Hepatic stellate cell (primary cell): ENCODE measurements around the gene POLR3H.

Experiments
- DNase-seq: peaks from one replicate; pipeline ENCODE4 v3.0.0; 2011; ENCODE audit warnings: low spot score

POLR3H gene

GRCh38 chr22:41513391-41513790, 30.9 kb downstream of the POLR3H start:
- DNase-seq = no peak

GRCh38 chr22:41512421-41513194, 31.7 kb downstream of the POLR3H start:
- DNase-seq = peak; percentile 76

GRCh38 chr22:41511521-41511968, 32.7 kb downstream of the POLR3H start:
- no peak for DNase-seq

DNA sequence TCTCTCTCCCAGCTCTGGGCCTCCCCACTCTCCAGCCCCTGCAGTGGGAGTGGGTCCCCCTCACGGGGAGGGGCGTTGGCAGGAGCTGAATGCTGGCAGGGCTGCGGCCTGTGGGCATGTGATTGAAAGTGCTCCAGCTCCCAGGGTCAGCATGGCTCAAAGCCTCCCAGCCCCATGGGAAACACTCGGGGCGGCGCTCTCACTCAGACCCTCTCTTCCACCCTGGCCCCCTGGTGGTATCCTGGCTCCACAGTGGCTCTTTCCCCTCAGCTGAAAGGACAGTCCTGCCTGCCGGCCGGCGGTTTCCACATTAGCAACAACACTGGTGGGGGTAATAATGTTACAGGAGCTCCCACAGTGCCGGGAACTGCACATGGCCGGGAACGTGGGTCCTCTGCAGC, 35.5 kb downstream of the POLR3H start:
- no peak for DNase-seq

GRCh38 chr22:41507330-41508063, 36.8 kb downstream of the POLR3H start:
- DNase-seq = no peak

DNA sequence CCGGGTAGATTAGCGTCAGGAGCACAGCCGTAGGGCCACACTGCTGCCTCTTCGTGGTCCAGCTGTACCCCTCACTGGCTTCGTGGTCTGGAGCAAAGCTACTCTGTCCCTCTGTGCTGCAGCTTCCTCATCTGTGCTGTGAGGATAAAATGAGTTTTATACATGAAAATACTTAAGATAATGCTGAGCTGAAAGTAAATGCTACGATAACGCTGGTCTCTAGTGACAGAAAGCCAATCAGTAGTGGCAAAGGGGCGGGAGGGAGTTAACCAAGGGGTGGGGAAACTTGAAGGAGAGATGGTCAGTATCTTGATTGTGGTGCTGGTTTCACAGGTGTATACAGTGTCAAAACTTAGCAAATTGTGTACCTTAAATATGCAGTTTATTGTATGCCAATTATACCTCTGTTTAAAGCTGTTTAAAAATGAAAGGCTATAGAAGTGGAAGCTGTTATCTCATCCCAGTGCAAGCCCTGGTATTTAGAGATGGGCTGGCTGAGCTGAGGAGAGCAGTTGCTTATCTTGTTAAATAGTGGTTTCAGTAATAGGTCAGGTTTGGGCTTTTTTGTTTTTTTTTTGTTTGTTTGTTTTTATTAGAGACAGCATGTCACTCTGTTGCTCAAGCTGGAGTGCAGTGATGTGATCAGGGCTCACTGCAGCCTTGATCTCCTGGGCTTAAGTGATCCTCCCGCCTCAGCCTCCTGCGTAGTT, 38.6 kb downstream of the POLR3H start:
- DNase-seq = no peak

- no peak for DNase-seq
Observed at GRCh38 chr22:41504816-41505215, 39.5 kb downstream of the POLR3H start.

DNA sequence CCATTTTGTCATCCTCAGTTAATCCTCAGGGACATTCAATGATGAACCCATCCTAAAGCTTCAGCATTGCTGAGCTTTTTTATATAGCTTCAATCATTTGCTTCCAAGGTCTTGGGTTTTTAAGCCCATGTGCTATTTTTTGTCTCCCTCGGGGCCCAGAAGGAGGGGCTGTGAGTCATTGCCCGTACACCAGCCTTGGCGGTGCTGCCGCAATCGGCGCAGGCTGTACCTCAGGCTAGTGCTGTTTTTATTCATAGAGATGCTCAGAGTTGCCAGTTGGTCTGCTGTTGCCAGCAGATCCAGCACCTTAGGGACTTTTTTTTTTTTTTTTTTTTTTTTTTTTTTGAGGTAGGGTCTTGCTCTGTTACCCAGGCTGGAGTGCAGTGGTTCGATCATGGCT, 39.9 kb downstream of the POLR3H start:
- DNase-seq = peak; percentile 86

- DNase-seq = no peak
Observed at GRCh38 chr22:41501209-41501608, 43.1 kb downstream of the POLR3H start.

GRCh38 chr22:41500303-41500702, 44.0 kb downstream of the POLR3H start:
- no peak for DNase-seq

GRCh38 chr22:41499624-41500280, 44.5 kb downstream of the POLR3H start:
- no peak for DNase-seq

DNA sequence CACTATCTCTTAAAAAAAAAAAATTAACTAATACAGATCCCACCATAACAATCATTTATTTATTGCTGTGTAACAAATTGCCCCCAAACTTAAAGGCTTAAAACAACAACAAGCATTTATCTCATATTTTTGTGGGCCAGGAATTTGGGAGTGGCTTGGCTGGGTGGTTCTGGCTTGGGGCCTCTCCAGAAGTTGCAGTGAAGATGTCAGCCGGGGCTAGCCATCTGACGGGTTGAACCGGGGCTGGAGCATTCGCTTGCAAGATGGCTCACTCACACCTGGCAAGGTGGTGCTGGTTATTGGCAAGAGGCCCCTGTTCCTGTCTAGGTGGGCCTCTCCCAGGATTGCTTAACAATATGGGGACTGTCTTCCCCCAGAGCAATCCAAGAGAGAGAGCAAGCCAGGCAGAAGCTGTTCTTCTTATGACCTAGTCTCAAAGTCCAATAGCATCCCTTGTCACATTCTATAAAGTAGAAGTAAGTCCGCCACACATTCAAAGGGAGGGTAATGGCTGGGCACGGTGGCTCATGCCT, 45.9 kb downstream of the POLR3H start:
- DNase-seq = no peak

DNA sequence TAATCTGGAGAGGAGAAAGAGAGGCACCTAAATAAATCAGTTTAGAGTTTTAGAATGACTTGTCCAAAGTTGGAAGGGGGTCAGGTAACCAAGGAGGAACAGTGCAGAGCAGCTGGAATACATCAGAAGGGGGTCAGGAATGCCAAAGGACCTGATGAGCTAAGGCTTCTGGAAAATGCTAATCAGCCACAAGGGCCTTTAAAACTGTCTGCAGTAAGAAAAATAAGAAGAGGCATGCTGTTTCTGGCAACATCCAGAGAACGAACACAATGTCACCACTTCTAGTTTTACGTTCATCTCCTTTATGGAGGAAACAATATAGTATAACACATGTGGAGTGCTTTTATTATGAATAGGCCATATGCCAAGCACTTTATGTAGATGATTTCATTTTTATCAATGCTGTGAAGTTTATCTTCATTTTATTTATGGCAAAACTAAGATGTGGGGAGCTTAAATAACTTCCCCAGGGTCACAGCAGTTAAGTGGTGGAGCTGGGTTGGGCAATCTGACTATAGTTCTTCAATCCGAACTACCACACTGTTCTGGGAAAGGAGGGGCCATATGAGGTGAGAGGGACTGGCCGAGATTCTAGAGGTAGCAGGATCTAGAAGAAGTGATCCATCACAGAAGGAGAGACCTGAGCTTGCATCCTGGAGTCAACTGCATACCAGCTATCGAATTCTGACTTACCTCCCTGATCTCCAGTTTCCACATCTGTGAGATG, 52.7 kb downstream of the POLR3H start:
- no peak for DNase-seq

DNA sequence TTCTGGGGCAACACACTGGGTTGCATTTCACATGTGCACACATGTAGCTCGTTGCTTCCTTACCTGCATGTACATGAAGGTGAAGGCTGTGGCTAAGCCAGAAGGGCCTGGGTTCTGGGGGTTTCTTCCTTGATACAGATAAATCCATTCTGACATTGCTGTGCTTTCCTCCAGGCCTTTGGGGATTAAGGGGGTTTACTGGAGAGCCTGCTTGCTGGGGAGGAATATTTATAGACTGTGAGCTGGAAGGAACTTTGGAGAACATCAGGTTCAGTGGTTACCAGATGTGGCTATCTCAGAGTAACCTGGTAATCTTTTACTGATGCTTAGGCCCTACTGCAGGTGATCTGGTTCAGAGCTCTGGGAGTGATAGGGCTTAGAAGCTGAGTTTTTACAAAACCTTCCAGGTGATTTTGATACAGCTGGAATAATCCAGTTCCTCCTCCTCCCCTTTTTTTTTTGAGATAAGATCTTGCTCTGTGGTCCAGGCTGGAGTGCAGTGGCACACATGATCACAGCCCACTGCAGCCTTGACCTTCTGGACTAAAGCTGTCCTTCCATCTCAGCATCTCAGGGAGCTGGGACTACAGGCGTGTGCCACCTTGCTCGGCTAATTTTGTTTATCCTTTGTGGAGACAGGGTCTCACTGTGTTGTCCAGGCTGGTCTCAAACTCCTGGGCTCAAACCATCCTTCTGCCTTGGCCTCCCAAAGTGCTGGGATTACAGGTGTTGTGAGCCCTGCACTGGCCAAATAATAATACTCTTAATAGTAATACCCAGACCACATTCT, 55.5 kb downstream of the POLR3H start:
- no peak for DNase-seq

DNA sequence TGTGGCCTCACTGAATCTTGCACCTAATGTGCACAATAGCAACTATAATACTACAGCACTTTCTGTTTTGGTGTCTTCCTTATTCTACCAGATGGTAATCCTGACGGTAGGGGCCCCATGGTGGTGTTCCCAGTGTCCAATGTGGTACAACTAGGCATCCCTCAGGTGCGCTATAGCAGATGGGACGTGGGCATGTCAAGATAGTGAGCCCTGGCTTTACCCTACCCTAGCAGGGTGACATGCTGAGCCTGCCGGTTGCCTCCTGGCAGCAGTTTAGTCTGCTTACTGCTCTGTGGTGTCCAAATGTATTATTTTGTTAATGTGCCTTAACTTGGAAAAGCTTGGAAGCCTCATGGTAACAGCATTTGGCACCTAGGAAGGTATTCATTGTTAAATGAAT, 56.2 kb downstream of the POLR3H start:
- no peak for DNase-seq

DNA sequence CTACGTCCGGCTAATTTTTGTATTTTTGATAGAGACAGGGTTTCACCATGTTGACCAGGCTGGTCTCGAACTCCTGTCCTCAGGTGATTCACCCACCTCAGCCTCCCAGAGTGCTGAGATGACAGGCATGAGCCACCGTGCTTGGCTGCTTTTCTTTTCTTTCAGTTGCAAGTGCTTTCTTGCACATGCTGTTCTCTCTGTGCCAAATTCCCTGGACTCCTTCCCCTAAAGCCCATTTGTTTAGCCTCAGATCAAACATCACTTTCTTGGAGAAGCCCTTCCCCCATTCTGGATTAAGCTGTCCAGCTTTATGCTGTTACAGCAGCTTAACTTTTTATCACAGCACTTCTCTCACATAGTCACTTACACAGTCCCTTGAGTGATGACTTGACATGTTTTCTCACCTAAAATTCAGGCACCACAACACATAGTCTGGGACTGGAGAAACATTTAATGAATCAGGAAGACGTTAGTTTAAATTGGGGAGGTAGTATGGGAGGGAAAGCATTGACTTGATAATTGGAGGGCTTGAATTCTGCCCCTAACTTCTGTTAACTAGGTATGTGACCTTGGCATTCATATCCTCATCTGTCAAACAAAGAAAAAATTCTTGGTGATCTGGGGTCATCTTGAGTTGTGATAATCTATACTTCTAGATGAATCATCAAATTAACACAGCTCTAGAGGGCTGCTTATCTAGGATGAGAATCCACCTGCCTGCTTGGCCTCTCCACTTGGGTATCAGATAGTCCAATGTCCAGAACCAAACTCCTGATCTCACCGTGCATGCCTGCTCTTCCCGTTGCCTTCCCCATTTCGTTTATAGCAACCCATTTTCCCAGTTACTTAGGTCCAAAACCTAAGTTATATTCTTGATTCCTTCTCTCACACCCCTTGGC, 57.0 kb downstream of the POLR3H start:
- no peak for DNase-seq

DNA sequence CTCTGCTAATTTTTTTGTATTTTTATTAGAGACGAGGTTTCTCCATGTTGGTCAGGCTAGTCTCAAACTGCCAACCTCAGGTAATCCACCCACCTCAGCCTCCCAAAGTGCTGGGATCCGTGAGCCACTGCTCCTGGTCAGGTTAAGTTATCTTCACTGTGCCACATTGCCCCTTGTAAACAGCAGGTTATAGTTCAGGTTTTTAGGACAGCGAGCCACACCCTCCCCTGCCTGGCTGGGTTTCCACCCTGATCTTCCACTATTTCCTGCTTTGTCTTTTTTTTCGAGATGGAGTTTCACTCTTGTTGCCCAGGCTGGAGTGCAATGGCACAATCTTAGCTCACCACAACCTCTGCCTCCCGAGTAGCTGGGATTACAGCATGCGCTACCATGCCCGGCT, 59.2 kb downstream of the POLR3H start:
- no peak for DNase-seq

DNA sequence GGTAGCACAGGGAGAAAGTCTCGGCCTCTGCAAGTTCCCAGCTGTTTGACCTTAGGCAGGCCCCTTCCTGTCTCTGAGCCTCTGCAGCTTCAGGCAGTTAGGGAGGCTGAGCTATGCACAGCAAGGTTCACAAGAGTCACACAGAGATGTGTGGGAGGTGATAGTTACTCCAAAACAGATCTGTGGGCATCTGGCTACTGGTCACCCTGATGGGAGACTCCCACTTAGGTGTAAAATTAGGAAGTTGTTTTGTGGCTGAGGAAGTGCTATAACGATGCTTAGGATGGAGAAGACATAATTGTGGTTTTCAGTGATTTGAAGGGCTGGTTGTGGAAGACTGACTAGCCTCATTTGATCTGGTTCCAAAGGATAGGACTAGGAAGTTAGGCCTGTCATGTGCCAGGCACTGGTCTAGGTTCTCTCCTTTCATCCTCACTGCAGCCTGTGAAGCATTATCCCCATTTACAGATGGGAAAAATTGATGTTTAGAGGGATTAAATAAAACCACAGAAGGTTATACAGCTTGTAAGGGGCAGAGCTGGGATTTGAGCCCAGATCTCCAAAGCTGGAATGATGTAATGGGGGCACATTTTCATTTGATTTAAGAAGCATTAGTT, 61.8 kb downstream of the POLR3H start:
- DNase-seq = peak; percentile 49

DNA sequence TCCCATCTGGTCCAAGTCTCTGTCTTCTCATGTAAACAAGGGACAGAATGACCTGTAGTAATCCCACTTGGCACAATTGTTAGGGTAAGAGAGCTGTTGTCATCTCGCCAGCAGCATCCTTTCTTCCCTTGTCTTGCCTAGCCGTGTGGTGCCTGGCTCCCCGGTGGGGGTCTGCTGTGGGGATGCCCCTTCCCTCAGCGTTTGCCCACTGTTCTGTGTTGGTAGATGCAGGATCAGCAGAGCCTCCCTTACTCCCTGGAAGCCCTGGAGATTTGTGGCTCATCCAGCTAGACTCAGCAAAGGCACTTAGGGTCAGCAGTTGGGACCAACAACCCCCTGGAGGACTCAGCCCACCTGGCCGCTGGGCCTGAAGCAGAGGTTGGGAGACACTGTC, 62.3 kb downstream of the POLR3H start:
- no peak for DNase-seq
